T-helper 1 cell treated with Interleukin-12 subunit alpha and Interleukin-12 subunit beta and Interleukin-4 antibody, amounts not matched to agents 30 μg/mL and 1 μg/mL, for 36 hours (primary cell): Measurements from ENCODE around the gene TNFRSF13B.
"Not testable (repeated sequence)": the region's sequence is repeated elsewhere in the genome, so short reads cannot be mapped to it uniquely, and the experiment has no call there.

Experiments used
- H3K27ac Mint-ChIP-seq: one replicate; pipeline ENCODE4 v1.8.0; 2021; ENCODE audit warnings: mild to moderate bottlenecking, mixed read lengths
- H3K27me3 Mint-ChIP-seq: one replicate; pipeline ENCODE4 v1.8.0; 2021; ENCODE audit warnings: low read depth, mixed read lengths
- H3K36me3 Mint-ChIP-seq: one replicate; pipeline ENCODE4 v1.8.0; 2021; ENCODE audit warnings: low read depth, mixed read lengths
- H3K4me1 Mint-ChIP-seq: one replicate; pipeline ENCODE4 v1.8.0; 2021; ENCODE audit warnings: low read depth, mixed read lengths
- H3K4me3 Mint-ChIP-seq: one replicate; pipeline ENCODE4 v1.8.0; 2021; ENCODE audit warnings: mild to moderate bottlenecking, moderate library complexity, mixed read lengths
- H3K9me3 Mint-ChIP-seq: one replicate; pipeline ENCODE4 v1.8.0; 2021; ENCODE audit warnings: mixed read lengths

Gene TNFRSF13B

DNA sequence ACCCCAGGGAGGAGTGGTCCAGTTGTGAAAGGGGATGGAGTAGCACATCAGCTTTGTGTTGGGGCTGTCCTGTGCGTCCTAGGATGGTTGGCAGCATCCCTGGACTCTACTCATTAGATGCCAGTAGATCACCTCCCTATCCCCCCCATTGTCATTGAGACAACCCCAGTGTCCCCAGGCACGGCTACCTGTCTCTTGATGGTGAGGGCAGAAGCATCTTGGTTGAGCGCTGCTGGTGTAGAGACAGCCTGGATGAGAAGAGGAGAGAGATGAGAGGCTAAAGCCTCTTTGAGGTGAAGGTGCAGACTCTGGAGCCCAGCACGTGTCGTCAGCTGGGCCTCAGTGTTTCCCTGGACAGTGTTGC, 55.4 kb downstream of the TNFRSF13B start:
- H3K27me3 Mint-ChIP-seq, result peaks cover 4% of the 10 kb centered on the region
- no peaks in the 10 kb centered on the region for H3K36me3 Mint-ChIP-seq
- peaks cover 1% of the 10 kb centered on the region for H3K4me1 Mint-ChIP-seq
- no peaks in the 10 kb centered on the region for H3K9me3 Mint-ChIP-seq
- H3K27ac Mint-ChIP-seq, result no peak overlapping the region
- no peak overlapping the region for H3K4me3 Mint-ChIP-seq

GRCh38 chr17:16915752-16916556, 56.0 kb downstream of the TNFRSF13B start:
- Mint-ChIP-seq H3K27ac (no peak overlapping the region), H3K4me1 (peaks cover 2% of the 10 kb centered on the region), H3K9me3 (no peaks in the 10 kb centered on the region), H3K36me3 (no peaks in the 10 kb centered on the region), H3K4me3 (no peak overlapping the region), H3K27me3 (peaks cover 4% of the 10 kb centered on the region)

- Mint-ChIP-seq H3K4me3 (no peak overlapping the region), H3K27ac (no peak overlapping the region), H3K9me3 (no peaks in the 10 kb centered on the region), H3K36me3 (no peaks in the 10 kb centered on the region), H3K27me3 (peaks cover 4% of the 10 kb centered on the region), H3K4me1 (peaks cover 2% of the 10 kb centered on the region)
These were observed 58.5 kb downstream of the TNFRSF13B start for GRCh38 chr17:16913463-16913862.

GRCh38 chr17:16912021-16912962, 59.6 kb downstream of the TNFRSF13B start:
- Mint-ChIP-seq H3K27ac (no peak overlapping the region), H3K36me3 (no peaks in the 10 kb centered on the region), H3K4me3 (no peak overlapping the region), H3K4me1 (peaks cover 2% of the 10 kb centered on the region), H3K9me3 (no peaks in the 10 kb centered on the region), H3K27me3 (no peaks in the 10 kb centered on the region)

DNA sequence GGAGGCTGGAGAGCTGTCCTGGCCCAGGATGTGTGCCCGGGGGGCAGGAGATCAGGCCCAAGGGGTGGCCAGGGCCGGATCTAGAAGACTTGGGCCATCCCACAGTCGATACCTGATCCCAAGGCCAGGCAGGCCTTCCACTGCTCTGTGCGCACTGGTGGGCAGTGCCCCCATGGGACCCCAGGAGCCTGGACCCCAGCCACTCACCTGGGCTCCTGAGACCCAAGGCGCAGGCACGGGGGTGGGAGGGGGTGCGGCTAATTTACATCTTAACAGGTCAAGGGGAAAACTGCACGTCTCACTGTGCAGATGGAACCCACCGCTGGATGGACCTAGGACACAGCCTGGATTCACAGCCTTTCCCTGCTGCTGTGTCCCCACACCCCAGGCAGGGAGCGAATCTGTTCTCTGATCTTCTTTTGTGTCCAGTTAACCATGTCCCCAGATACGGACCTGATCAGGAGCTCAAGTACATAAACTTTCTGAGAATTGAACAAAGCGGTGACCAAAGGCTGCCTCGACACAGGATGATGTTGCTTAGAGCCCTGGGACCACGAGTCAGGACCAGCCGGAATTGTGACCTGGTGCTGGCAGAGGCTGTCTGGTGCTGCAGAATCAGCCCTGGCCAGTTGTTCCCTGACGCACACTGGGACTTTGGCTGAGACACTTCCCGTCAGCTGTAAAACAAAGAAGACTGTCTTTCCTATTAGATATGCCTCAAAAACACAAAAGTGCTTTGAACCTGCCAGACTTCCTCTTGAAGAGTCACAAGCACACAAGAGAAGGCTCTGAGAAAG, 60.6 kb downstream of the TNFRSF13B start:
- peaks cover 4% of the 10 kb centered on the region for H3K4me1 Mint-ChIP-seq
- no peaks in the 10 kb centered on the region for H3K36me3 Mint-ChIP-seq
- H3K27me3 Mint-ChIP-seq, result no peaks in the 10 kb centered on the region
- H3K9me3 Mint-ChIP-seq, result no peaks in the 10 kb centered on the region
- H3K4me3 Mint-ChIP-seq, result no peak overlapping the region
- no peak overlapping the region for H3K27ac Mint-ChIP-seq

GRCh38 chr17:16910341-16910740, 61.6 kb downstream of the TNFRSF13B start:
- Mint-ChIP-seq H3K4me1 (peaks cover 4% of the 10 kb centered on the region), H3K9me3 (no peaks in the 10 kb centered on the region), H3K27ac (no peak overlapping the region), H3K27me3 (peaks cover 9% of the 10 kb centered on the region), H3K4me3 (no peak overlapping the region), H3K36me3 (no peaks in the 10 kb centered on the region)

- Mint-ChIP-seq H3K4me1 (peaks cover 4% of the 10 kb centered on the region), H3K27me3 (peaks cover 11% of the 10 kb centered on the region), H3K9me3 (no peaks in the 10 kb centered on the region), H3K27ac (no peak overlapping the region), H3K4me3 (no peak overlapping the region), H3K36me3 (no peaks in the 10 kb centered on the region)
These were observed 62.3 kb downstream of the TNFRSF13B start for GRCh38 chr17:16909472-16910246.

DNA sequence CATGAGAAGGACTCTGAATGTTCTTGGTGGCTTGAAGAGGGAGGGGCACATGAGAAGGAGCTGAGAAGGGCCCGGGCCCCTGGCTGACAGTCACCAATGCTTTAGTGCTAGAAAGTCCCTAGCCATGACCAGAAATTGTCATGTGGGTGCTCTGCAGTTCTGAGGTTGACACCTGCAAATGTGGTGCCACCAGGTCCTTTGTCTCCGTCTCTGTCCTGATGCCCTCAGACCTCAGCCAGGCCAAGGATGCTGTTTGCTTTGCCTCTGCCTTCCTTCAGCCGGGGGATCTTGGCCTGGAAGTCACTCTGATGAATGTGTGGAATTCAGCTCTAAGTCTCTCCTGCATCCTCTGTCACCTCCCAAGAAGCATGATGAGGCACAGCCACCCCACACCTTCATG, 63.6 kb downstream of the TNFRSF13B start:
- Mint-ChIP-seq H3K4me3 (no peak overlapping the region), H3K36me3 (no peaks in the 10 kb centered on the region), H3K9me3 (no peaks in the 10 kb centered on the region), H3K27ac (no peak overlapping the region), H3K4me1 (peaks cover 4% of the 10 kb centered on the region), H3K27me3 (peaks cover 16% of the 10 kb centered on the region)

- H3K4me3 Mint-ChIP-seq, result no peak overlapping the region
These were observed 65.2 kb downstream of the TNFRSF13B start for GRCh38 chr17:16906680-16907079.

DNA sequence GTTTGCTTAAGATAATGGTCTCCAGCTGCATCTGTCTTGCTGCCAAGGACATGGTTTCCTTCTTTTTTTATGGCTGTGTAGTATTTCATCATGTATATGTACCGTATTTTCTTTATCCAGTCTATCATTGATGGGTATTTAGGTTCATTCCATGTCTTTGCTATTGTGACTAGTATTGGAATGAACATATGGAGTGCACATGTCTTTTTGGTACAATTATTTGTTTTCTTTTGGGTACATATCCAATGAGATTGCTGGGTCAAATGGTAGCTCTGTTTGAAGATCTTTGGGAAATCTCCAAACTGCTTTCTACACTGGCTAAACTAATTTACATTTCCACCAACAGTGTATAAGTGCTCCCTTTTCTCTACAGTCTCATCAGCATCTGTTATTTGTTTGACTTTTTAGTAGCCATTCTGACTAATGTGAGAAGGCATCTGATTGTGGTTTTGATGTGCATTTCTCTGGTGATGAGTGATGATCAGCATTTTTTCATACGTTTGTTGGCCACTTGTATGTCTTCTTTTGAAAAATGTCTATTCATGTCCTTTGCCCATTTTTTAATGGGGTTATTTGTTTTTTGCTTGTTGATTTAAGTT, 66.2 kb downstream of the TNFRSF13B start:
- Mint-ChIP-seq H3K4me1 (peaks cover 2% of the 10 kb centered on the region), H3K36me3 (no peaks in the 10 kb centered on the region), H3K9me3 (no peaks in the 10 kb centered on the region), H3K27me3 (peaks cover 39% of the 10 kb centered on the region), H3K27ac (no peak overlapping the region), H3K4me3 (no peak overlapping the region)

More at GRCh38 chr17:16906680-16907079, 65.2 kb downstream of the TNFRSF13B start:
- Mint-ChIP-seq H3K9me3 (no peaks in the 10 kb centered on the region), H3K36me3 (no peaks in the 10 kb centered on the region), H3K27ac (no peak overlapping the region), H3K27me3 (peaks cover 29% of the 10 kb centered on the region), H3K4me1 (peaks cover 4% of the 10 kb centered on the region)

- H3K27me3 Mint-ChIP-seq, result peaks cover 46% of the 10 kb centered on the region
- H3K27ac Mint-ChIP-seq, H3K4me1 Mint-ChIP-seq, H3K4me3 Mint-ChIP-seq, H3K36me3 Mint-ChIP-seq, H3K9me3 Mint-ChIP-seq: not testable (repeated sequence)
These were observed 68.8 kb downstream of the TNFRSF13B start for GRCh38 chr17:16903070-16903469.

DNA sequence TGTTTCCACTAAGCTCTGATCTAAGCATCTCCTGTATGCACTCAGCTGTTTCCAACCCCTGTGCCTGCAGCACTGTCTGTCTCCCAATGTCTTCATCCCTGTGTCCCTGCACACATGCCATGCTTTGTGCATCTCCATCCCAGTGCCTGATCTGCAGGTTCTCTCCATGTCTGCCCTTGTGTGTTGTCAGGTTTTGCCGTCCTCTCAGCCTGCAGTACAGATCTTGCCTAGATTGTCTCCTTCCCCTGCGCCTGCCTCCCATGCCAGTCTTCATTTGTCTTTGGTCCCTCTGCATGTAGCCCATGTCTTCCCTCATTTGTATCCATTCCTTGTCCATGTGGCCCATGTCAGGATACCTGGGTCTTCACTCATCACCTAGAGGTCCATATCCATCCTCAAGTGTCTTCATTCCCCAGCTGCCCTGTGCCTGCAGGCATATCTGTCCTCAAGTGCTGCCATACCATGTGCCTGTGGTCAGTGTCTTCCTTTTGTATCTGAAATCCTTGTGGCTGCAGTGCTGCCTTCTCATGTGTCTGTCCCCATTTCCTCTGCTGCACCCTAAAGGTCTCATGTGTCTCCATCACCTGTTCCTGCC, 71.5 kb downstream of the TNFRSF13B start:
- Mint-ChIP-seq H3K4me3 (no peak overlapping the region), H3K27ac (no peak overlapping the region), H3K27me3 (peaks cover 38% of the 10 kb centered on the region), H3K9me3 (no peaks in the 10 kb centered on the region), H3K4me1 (no peaks in the 10 kb centered on the region), H3K36me3 (no peaks in the 10 kb centered on the region)

DNA sequence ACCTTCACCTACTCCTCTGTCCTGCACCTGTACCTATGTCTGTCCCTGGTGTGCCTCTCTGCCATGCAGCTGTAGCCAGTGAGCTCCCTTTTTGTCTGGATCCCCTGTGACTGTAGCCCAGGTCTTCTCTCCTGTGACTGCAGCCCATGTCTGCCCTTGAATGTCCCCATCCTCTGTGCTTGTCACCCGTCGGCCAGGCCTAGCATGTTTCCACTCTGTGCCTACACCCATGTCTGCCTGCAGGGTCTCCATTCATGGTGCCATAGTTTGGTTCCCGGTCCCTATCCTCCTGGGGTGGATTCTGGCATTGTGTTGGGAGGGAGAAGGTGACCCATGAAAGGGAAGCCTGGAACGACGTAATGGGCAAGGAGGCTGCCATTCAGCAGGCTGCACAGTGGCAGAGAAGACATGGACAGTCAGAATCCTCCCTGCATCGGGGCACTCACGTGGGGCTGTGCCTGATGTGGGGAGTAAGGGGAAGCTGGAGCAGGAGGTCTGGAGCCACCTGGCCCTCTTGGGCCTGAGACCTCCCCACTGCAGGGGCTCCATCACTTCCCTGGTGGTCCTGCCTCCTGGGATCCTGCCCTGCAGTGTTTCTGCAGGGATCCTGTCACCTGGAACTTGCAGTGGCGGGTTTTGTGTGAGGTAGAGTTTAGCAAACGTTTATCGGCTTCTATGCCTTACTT, 74.6 kb downstream of the TNFRSF13B start:
- H3K9me3 Mint-ChIP-seq, H3K4me3 Mint-ChIP-seq, H3K4me1 Mint-ChIP-seq, H3K36me3 Mint-ChIP-seq, H3K27ac Mint-ChIP-seq: not testable (repeated sequence)
- H3K27me3 Mint-ChIP-seq, result peaks cover 22% of the 10 kb centered on the region
